Keratinocyte (primary cell): ENCODE measurements around the gene HOXC12. TPM values are rescaled to one million over a fixed set of nuclear protein-coding genes. Genes with fewer than 3 reads are reported as not detected.
A peak's percentile ranks its signal among the peaks of the same experiment; 100 is the strongest.

Experiments used
- DNase-seq: peaks from one replicate; pipeline ENCODE4 v3.0.0-alpha.2; 2011; ENCODE audit warnings: low read depth, missing footprints, low spot score
- FAIRE-seq: peaks from 2 replicates; lab custom pipeline; 2011; peaks lifted over from hg19 to GRCh38; lab: Jason Lieb, UNC
- H2AFZ ChIP-seq: 2 replicates; pipeline ENCODE4 v1.6.0; 2012; ENCODE audit warnings: low read length, control low read depth, inconsistent platforms; ENCODE audit not compliant: control insufficient read depth
- H3K27ac ChIP-seq: 2 replicates; pipeline ENCODE4 v1.5.1; 2011; ENCODE audit warnings: low read length; ENCODE audit not compliant: control insufficient read depth, insufficient read depth
- H3K27me3 ChIP-seq: 3 replicates; pipeline ENCODE4 v1.6.0; 2011; ENCODE audit warnings: low read length; ENCODE audit not compliant: control insufficient read depth, insufficient read depth; ENCODE audit errors: extremely low read depth
- H3K36me3 ChIP-seq, 2 experiments: 2 replicates in 1 of 2; 3 replicates in 1 of 2; pipeline ENCODE4 v1.5.1; 2011; ENCODE audit warnings: low read length in 2 of 2, mild to moderate bottlenecking in 1 of 2; ENCODE audit not compliant: control insufficient read depth in 2 of 2, insufficient read depth in 2 of 2; ENCODE audit errors: extremely low read depth in 1 of 2
- H3K4me1 ChIP-seq: 3 replicates; pipeline ENCODE4 v1.5.1; 2011; ENCODE audit warnings: low read length; ENCODE audit not compliant: control insufficient read depth, insufficient read depth; ENCODE audit errors: extremely low read depth
- H3K4me2 ChIP-seq: 3 replicates; pipeline ENCODE4 v1.6.0; 2011; ENCODE audit warnings: low read depth, low read length; ENCODE audit not compliant: control insufficient read depth, insufficient read depth; ENCODE audit errors: extremely low read depth
- H3K4me3 ChIP-seq, 3 experiments: fragments of 200-600 bp in 1 of 3; sonication (generic) in 1 of 3; 2 replicates in 2 of 3; 3 replicates in 1 of 3; pipeline ENCODE4 v1.5.1; 2011 to 2016; ENCODE audit warnings: low read length in 3 of 3, mild to moderate bottlenecking in 3 of 3, control low read depth in 2 of 3, inconsistent platforms in 1 of 3, low read depth in 1 of 3, mixed read lengths in 1 of 3, mixed run types in 1 of 3, moderate library complexity in 1 of 3; ENCODE audit not compliant: control insufficient read depth in 2 of 3, insufficient read depth in 2 of 3; ENCODE audit errors: extremely low read depth in 1 of 3
- H3K79me2 ChIP-seq: 2 replicates; pipeline ENCODE4 v1.6.0; 2012; ENCODE audit warnings: low read length; ENCODE audit not compliant: control insufficient read depth, insufficient read depth
- H3K9ac ChIP-seq: 3 replicates; pipeline ENCODE4 v1.6.0; 2011; ENCODE audit warnings: low read length; ENCODE audit not compliant: control insufficient read depth, insufficient read depth; ENCODE audit errors: extremely low read depth
- H3K9me1 ChIP-seq: 3 replicates; pipeline ENCODE4 v1.6.0; 2011; ENCODE audit warnings: low read length; ENCODE audit not compliant: control insufficient read depth, insufficient read depth; ENCODE audit errors: extremely low read depth
- H3K9me3 ChIP-seq: 2 replicates; pipeline ENCODE4 v1.5.1; 2012; ENCODE audit warnings: low read depth, low read length; ENCODE audit not compliant: control insufficient read depth
- H4K20me1 ChIP-seq: 3 replicates; pipeline ENCODE4 v1.6.0; 2011; ENCODE audit warnings: low read length; ENCODE audit not compliant: control insufficient read depth, insufficient read depth; ENCODE audit errors: extremely low read depth
- EZH2 ChIP-seq: IDR thresholded peaks from one replicate; pipeline ENCODE4 v1.6.1; 2012; ENCODE audit warnings: inconsistent platforms, mild to moderate bottlenecking, low read length, moderate library complexity
- dilution Hi-C: fragments of 300-500 bp; cut with MboI; formaldehyde crosslinking; loops from one replicate; pipeline ENCODE4 v1.7.0; 2020; ENCODE audit warnings: low sequenced_read_pairs; ENCODE audit not compliant: extremely low pct_ligation_motif_present
- polyA plus RNA-seq, 5 experiments: library from polyadenylated mRNA; depleted of rRNA in 3 of 5; stranded (reverse) in 3 of 5; stranded (forward) in 1 of 5; unstranded in 1 of 5; fragments of >200 nt; gene quantifications; 1 replicate in 1 of 5; 2 replicates in 3 of 5; 3 replicates in 1 of 5; pipeline versions ENCODE4 v1.2.1 to v1.2.3, GENCODE V29; 2011 to 2012; ENCODE audit warnings: missing spikeins in 2 of 5, low read depth in 1 of 5, low replicate concordance in 1 of 5
- TF ChIP-seq, protein P1 (sequence below), 3 experiments: IDR thresholded peaks in 1 of 3; conservative IDR thresholded peaks in 1 of 3; optimal IDR thresholded peaks in 1 of 3; 2 replicates in 2 of 3; 3 replicates in 1 of 3; pipeline versions ENCODE3 to v1.5.1; 2011; ENCODE audit warnings: low read length in 3 of 3, mild to moderate bottlenecking in 3 of 3, moderate library complexity in 2 of 3, control low read depth in 1 of 3, inconsistent platforms in 1 of 3; ENCODE audit not compliant: insufficient read depth in 2 of 3; ENCODE audit errors: extremely low read depth in 1 of 3

The HOXC12 gene
- polyA plus RNA-seq, 1 donor (not counting 4 experiments of a cell fraction or from before 2014, with no cell fraction given), result 0.47 TPM

DNA sequence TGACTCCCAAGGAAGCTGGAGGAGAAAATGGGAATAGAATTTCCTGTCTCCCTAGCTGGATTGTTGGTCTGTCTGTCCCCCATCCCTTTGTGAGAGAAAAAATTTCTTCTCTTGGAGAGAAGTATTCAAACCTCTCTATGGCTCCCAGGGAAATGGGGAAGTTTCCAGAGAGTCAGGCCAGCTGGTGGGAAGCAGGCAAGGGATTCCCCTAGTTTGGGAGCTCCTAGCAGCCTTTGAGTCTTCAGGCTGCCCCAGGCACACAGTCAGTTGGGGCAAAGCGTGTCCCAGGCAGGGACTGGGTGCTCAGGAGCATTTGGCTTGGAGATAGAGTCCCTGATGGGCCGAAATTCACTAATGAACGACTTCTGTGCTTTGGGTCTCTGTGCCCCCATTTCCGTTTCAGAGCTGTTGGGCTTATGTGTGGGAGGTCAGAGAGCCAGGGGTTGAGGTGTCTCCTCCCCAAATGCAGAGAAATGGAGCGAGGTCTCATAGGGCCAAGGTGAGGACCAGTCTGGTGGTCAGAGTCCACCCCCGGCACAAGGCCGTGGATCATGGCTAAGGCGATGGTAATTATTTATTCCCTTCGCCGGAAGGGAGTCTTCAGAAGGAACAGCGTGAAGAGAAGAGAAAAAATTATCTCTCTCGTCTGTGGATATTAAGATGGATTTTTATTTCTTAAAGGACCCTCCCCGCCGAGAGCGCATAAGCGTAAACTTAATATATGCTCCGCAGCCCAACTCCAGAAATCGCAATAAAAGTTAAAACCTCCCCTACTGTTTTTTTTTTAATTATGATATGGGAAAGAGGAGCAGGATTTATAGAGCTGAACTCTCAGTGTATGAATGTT, 38.7 kb downstream of the HOXC12 start:
- Histone ChIP-seq H3K9ac (peak overlapping the region; percentile 97), H2AFZ (no peak overlapping the region), H4K20me1 (no peaks in the 10 kb centered on the region), H3K79me2 (peaks cover 97% of the 10 kb centered on the region), H3K4me1 (peaks cover 35% of the 10 kb centered on the region), H3K9me1 (no peaks in the 10 kb centered on the region), H3K27ac (peak overlapping the region; percentile 95), H3K4me3 (peak overlapping the region in 2 of 3 experiments; percentile 45 to 89), H3K9me3 (no peaks in the 10 kb centered on the region), H3K27me3 (no peaks in the 10 kb centered on the region), H3K4me2 (peak overlapping the region; percentile 98), H3K36me3 (peaks cover 0 to 2% of the 10 kb centered on the region in 2 experiments)
- DNase-seq, result no peak
- no peak for FAIRE-seq
- dilution Hi-C loops, result no loop called here
- no peak for TF ChIP-seq EZH2
- TF ChIP-seq, protein P1, sequence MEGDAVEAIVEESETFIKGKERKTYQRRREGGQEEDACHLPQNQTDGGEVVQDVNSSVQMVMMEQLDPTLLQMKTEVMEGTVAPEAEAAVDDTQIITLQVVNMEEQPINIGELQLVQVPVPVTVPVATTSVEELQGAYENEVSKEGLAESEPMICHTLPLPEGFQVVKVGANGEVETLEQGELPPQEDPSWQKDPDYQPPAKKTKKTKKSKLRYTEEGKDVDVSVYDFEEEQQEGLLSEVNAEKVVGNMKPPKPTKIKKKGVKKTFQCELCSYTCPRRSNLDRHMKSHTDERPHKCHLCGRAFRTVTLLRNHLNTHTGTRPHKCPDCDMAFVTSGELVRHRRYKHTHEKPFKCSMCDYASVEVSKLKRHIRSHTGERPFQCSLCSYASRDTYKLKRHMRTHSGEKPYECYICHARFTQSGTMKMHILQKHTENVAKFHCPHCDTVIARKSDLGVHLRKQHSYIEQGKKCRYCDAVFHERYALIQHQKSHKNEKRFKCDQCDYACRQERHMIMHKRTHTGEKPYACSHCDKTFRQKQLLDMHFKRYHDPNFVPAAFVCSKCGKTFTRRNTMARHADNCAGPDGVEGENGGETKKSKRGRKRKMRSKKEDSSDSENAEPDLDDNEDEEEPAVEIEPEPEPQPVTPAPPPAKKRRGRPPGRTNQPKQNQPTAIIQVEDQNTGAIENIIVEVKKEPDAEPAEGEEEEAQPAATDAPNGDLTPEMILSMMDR (optimal IDR thresholded peaks at IDR 0.05 in 1 of 3, IDR thresholded peaks at IDR 0.05 in 1 of 3, conservative IDR thresholded peaks at IDR 0.05 in 1 of 3; ENCODE audit: extremely low read depth in 1 of 3, insufficient read depth in 2 of 3, low read length in 3 of 3), result no peak

- Histone ChIP-seq H2AFZ (no peak overlapping the region), H3K9me3 (no peaks in the 10 kb centered on the region), H3K4me1 (peaks cover 34% of the 10 kb centered on the region), H3K9ac (peak overlapping the region; percentile 97), H3K79me2 (peaks cover 97% of the 10 kb centered on the region), H3K36me3 (peaks cover 0 to 2% of the 10 kb centered on the region in 2 experiments), H3K4me3 (peak overlapping the region; percentile 45 to 90 (median 89)), H3K27me3 (no peaks in the 10 kb centered on the region), H3K4me2 (peak overlapping the region; percentile 98), H3K27ac (peak overlapping the region; percentile 95), H4K20me1 (no peaks in the 10 kb centered on the region), H3K9me1 (no peaks in the 10 kb centered on the region)
- dilution Hi-C loops, result no loop called here
- DNase-seq (no peak), FAIRE-seq (no peak)
- TF ChIP-seq, protein P1 (optimal IDR thresholded peaks at IDR 0.05 in 1 of 3, IDR thresholded peaks at IDR 0.05 in 1 of 3, conservative IDR thresholded peaks at IDR 0.05 in 1 of 3; ENCODE audit: extremely low read depth in 1 of 3, insufficient read depth in 2 of 3, low read length in 3 of 3), result no peak
- no peak for TF ChIP-seq EZH2
These were observed 39.2 kb downstream of the HOXC12 start for GRCh38 chr12:53994009-53994263.
